Colonic mucosa (tissue), 4 donors: ENCODE data around the gene EFR3B. TPM values are rescaled to one million over a fixed set of nuclear protein-coding genes. Genes with fewer than 3 reads are reported as not detected.

Experiments used
- DNase-seq: peaks from one replicate; pipeline ENCODE4 v3.0.0-alpha.2; 2020
- H3K27ac ChIP-seq: fragments of 200-600 bp; one replicate; pipeline ENCODE4 v1.8.0; 2021
- H3K27me3 ChIP-seq: fragments of 200-600 bp; one replicate; pipeline ENCODE4 v1.8.0; 2021
- H3K36me3 ChIP-seq: fragments of 200-600 bp; one replicate; pipeline ENCODE4 v1.8.0; 2021
- H3K4me1 ChIP-seq: fragments of 200-600 bp; one replicate; pipeline ENCODE4 v1.8.0; 2021; ENCODE audit warnings: mild to moderate bottlenecking
- H3K4me3 ChIP-seq: fragments of 200-600 bp; one replicate; pipeline ENCODE4 v1.8.0; 2021
- H3K9ac ChIP-seq, 2 donors: one replicate each; pipeline ENCODE4 v1.7.0; 2013; ENCODE audit warnings: control low read depth in 2 of 2, low read depth in 2 of 2, low read length in 2 of 2
- H3K9me3 ChIP-seq: fragments of 200-600 bp; one replicate; pipeline ENCODE4 v1.8.0; 2021
- CTCF ChIP-seq: fragments of 200-600 bp; IDR thresholded peaks from one replicate; pipeline ENCODE4 v1.8.0; 2022; ENCODE audit warnings: antibody characterized with exemption, mild to moderate bottlenecking
- intact Hi-C: fragments of 100-400 bp; cut with DNase I; formaldehyde crosslinking; loops from one replicate; pipeline ENCODE4 v1.14.1; 2022
- total RNA-seq, 2 donors: library from RNA; stranded (reverse); fragmentation: NEBNext Ultra II Directional in 1 of 2; extraction: Animal tissue kit (Norgen Biotek cat#: 25700) in 1 of 2; gene quantifications; one replicate each; pipeline ENCODE4 v1.2.1, GENCODE V29; 2021
- donor health status: healthy.
- donor health status: DM: no; HTN: no; CAD: no.
- donor health status: DM: no; HTN: no; CAD: no.

EFR3B gene
- total RNA-seq, 2 donors from 2014 or later: 1.7 to 1.8 TPM

DNA sequence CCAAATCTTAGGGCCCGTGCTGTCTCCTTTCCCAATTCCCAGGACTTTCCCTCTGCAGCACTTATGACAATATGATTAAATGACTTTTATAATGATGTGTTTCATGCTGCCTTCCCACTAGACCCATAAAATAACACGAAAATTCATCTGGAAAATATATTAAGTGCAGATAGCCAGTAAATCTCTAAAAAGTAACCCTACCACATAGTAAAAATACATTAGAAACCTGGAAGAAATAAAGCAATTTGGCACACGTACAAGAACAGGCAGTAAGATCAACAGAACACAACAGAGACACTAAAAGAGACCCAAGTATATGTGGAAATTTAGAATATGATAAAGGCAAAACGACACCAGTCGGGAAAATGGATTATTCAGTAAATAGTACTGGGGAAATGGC, 156.7 kb downstream of the EFR3B start:
- H3K27ac ChIP-seq: no peak overlapping the region
- H3K4me1 ChIP-seq: no peaks in the 10 kb centered on the region
- H3K36me3 ChIP-seq: no peaks in the 10 kb centered on the region
- H3K27me3 ChIP-seq: no peaks in the 10 kb centered on the region
- intact Hi-C loops: loop anchor here (5.0 kb wide), 1 partner anchor 221 kb away; no protein-coding TSS in a partner anchor
- no peak for DNase-seq
- no peaks in the 10 kb centered on the region for H3K9me3 ChIP-seq
- TF ChIP-seq CTCF: no peak
- no peak overlapping the region for H3K9ac ChIP-seq
- no peak overlapping the region for H3K4me3 ChIP-seq

DNA sequence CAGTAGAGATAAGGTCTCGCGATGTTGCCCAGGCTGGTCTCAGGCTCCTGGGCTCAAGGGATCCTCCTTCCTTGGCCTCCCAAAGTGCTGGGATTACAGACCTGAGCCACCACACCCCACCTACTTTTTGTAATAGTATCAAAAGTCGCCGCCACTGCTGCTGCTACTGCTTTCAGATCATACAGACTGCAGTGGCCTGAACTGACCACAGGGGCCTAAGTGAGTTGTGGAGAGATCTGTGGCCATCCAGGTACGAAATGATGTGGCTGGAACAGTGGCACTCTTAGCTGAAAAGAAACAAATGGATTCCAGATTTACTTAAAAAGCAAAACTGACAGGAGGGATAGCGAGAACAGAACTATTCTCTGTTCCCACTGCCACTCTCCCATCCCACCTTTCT, 159.4 kb downstream of the EFR3B start:
- Histone ChIP-seq H3K9ac (no peak overlapping the region), H3K4me3 (no peak overlapping the region), H3K9me3 (no peaks in the 10 kb centered on the region), H3K4me1 (no peaks in the 10 kb centered on the region), H3K27ac (no peak overlapping the region), H3K36me3 (no peaks in the 10 kb centered on the region), H3K27me3 (no peaks in the 10 kb centered on the region)
- TF ChIP-seq CTCF: no peak
- DNase-seq: no peak
- intact Hi-C loops: no loop called here

DNA sequence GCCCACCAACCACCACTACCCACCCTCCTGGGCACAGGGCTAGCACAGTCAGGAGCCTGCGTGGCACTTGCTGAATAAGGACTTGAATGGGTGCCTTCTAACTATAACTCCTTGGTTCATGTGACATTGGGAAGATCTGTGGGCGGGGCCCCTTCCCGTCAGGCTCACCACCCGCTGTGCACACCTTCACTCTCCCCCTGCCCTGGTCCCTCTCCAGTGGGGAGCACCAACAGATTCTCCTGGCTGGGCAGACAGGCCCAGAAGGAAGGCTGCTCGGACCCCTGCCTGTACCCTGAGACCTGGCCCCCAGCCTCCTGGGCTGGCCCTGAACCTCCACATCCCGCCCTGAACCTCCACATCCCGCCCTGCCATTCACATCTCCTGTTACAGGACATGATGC, 159.9 kb downstream of the EFR3B start:
- no peaks in the 10 kb centered on the region for H3K9me3 ChIP-seq
- no peak for TF ChIP-seq CTCF
- H3K27me3 ChIP-seq: no peaks in the 10 kb centered on the region
- intact Hi-C loops: no loop called here
- no peak overlapping the region for H3K27ac ChIP-seq
- no peaks in the 10 kb centered on the region for H3K36me3 ChIP-seq
- no peak overlapping the region for H3K9ac ChIP-seq
- DNase-seq: no peak
- H3K4me1 ChIP-seq: no peaks in the 10 kb centered on the region
- H3K4me3 ChIP-seq: no peak overlapping the region

DNA sequence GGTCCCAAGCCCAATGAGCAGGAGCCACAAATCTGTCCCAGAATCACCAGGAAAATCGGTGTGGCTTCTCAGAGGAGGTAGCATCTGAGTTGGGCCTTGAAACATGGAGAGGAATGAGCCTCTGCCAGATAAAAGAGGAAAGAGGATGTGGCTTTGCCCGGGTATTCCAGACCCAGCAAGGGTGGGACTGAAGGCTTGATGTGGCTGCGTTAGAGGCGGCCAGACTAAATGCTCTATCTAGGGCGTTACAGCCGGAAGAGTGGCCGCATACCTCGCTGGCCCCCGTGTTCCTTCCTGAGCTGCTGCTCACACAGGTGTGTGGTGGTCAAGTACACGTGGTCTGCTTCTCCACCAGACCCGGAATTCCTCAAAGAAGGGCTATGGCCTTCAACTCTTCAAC, 160.4 kb downstream of the EFR3B start:
- Histone ChIP-seq H3K27ac (no peak overlapping the region), H3K36me3 (no peaks in the 10 kb centered on the region), H3K9me3 (no peaks in the 10 kb centered on the region), H3K27me3 (no peaks in the 10 kb centered on the region), H3K4me3 (no peak overlapping the region), H3K4me1 (no peaks in the 10 kb centered on the region), H3K9ac (no peak overlapping the region)
- no peak for TF ChIP-seq CTCF
- DNase-seq: no peak
- intact Hi-C loops: no loop called here

- H3K9me3 ChIP-seq: no peaks in the 10 kb centered on the region
- H3K27me3 ChIP-seq: no peaks in the 10 kb centered on the region
- no peak overlapping the region for H3K9ac ChIP-seq
- intact Hi-C loops: no loop called here
- no peaks in the 10 kb centered on the region for H3K36me3 ChIP-seq
- H3K27ac ChIP-seq: no peak overlapping the region
- no peak for DNase-seq
- H3K4me1 ChIP-seq: no peaks in the 10 kb centered on the region
- TF ChIP-seq CTCF: no peak
- peak overlapping the region; percentile 18 for H3K4me3 ChIP-seq
These were observed 162.4 kb downstream of the EFR3B start for GRCh38 chr2:25204190-25204838.
